MCF 10A (cell line): ENCODE measurements around the gene BCORL1. TPM values are rescaled to one million over a fixed set of nuclear protein-coding genes. Genes with fewer than 3 reads are reported as not detected.

Source experiments
- BruUV-seq: library from RNA; stranded (reverse); fragments of 400-500 nt; replicated peaks from 2 replicates; lab custom pipeline; 2021; lab: Mats Ljungman, UMichigan
- CTCF ChIA-PET: fragments of 300-600 bp; sonication (Branson Sonifier 250); formaldehyde crosslinking; extraction: SDS; loops from one replicate; lab custom pipeline; 2021; ENCODE audit warnings: antibody characterized with exemption, inconsistent platforms; lab: Yijun Ruan, JAX
- POLR2A ChIA-PET: fragments of 300-600, 350-650 bp; sonication (Branson Sonifier 250); formaldehyde crosslinking; extraction: SDS; loops from one replicate; lab custom pipeline; 2020; ENCODE audit warnings: antibody characterized with exemption, inconsistent platforms; lab: Yijun Ruan, JAX
- DNase-seq: peaks from one replicate; pipeline ENCODE4 v3.0.0-alpha.2; 2018; ENCODE audit not compliant: unreplicated experiment
- H3K27ac Mint-ChIP-seq: one replicate; pipeline ENCODE4 v1.8.0; 2022; ENCODE audit warnings: mild to moderate bottlenecking, low read depth, mixed read lengths; ENCODE audit not compliant: unreplicated experiment
- H3K27me3 Mint-ChIP-seq: one replicate; pipeline ENCODE4 v1.8.0; 2022; ENCODE audit warnings: mixed read lengths; ENCODE audit not compliant: insufficient read depth, unreplicated experiment
- H3K36me3 Mint-ChIP-seq: one replicate; pipeline ENCODE4 v1.8.0; 2022; ENCODE audit warnings: mild to moderate bottlenecking, moderate library complexity, mixed read lengths; ENCODE audit not compliant: insufficient read depth, unreplicated experiment
- H3K4me1 Mint-ChIP-seq: one replicate; pipeline ENCODE4 v1.8.0; 2022; ENCODE audit warnings: mixed read lengths; ENCODE audit not compliant: insufficient read depth, unreplicated experiment
- H3K4me3 Mint-ChIP-seq: one replicate; pipeline ENCODE4 v1.8.0; 2022; ENCODE audit warnings: mild to moderate bottlenecking, moderate library complexity, mixed read lengths; ENCODE audit not compliant: unreplicated experiment
- H3K9me3 Mint-ChIP-seq: one replicate; pipeline ENCODE4 v1.8.0; 2022; ENCODE audit warnings: mixed read lengths; ENCODE audit not compliant: unreplicated experiment
- intact Hi-C: fragments of 100-400 bp; cut with micrococcal nuclease; formaldehyde crosslinking; loops from 2 replicates; pipeline ENCODE4 v1.14.1; 2022
- total RNA-seq: library from RNA; stranded (reverse); gene quantifications from 2 replicates; pipeline ENCODE4 v1.2.3, GENCODE V29; 2022
- TF ChIP-seq, protein P1 (sequence below): fragments of 200-600 bp; IDR thresholded peaks from one replicate; pipeline ENCODE4 v1.8.0; 2022; ENCODE audit warnings: antibody characterized with exemption, mild to moderate bottlenecking; ENCODE audit not compliant: unreplicated experiment

The BCORL1 gene
- total RNA-seq, 1 experiment from 2014 or later = 2.9 TPM

DNA sequence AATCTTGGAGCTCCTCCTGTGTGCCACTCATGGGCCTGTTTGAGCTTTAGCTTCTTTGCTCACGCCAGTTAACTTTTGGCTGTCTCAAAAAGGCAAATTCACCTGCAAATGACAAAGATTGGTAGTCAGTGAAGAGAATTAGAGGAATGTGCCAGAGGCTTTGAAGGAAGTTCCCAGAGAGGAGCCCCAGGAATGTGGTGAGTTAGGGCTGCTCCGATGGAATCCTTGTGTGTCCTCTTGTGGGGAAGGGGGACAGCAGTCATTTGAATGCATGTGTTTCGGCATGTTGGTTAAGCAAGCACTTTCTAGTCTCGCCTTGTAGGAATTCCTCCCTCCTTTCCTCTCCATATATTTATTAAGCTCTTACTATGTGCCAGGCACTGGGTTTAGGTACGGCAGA is 65.0 kb downstream of the BCORL1 start:
- intact Hi-C loops = no loop called here
- Mint-ChIP-seq H3K36me3 (peaks cover 13% of the 10 kb centered on the region), H3K4me1 (no peaks in the 10 kb centered on the region), H3K9me3 (no peaks in the 10 kb centered on the region), H3K27ac (no peak overlapping the region), H3K27me3 (peaks cover 21% of the 10 kb centered on the region), H3K4me3 (no peak overlapping the region)
- TF ChIP-seq, protein P1, sequence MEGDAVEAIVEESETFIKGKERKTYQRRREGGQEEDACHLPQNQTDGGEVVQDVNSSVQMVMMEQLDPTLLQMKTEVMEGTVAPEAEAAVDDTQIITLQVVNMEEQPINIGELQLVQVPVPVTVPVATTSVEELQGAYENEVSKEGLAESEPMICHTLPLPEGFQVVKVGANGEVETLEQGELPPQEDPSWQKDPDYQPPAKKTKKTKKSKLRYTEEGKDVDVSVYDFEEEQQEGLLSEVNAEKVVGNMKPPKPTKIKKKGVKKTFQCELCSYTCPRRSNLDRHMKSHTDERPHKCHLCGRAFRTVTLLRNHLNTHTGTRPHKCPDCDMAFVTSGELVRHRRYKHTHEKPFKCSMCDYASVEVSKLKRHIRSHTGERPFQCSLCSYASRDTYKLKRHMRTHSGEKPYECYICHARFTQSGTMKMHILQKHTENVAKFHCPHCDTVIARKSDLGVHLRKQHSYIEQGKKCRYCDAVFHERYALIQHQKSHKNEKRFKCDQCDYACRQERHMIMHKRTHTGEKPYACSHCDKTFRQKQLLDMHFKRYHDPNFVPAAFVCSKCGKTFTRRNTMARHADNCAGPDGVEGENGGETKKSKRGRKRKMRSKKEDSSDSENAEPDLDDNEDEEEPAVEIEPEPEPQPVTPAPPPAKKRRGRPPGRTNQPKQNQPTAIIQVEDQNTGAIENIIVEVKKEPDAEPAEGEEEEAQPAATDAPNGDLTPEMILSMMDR = no peak
- no TSS peak for BruUV-seq
- ChIA-PET POLR2A (no interaction called here), CTCF (interaction anchor here (0.6 to 1.2 kb wide), 2 partner anchors 75 to 122 kb away, joined by 3 to 4 read pairs; no protein-coding TSS in a partner anchor)
- DNase-seq = no peak

DNA sequence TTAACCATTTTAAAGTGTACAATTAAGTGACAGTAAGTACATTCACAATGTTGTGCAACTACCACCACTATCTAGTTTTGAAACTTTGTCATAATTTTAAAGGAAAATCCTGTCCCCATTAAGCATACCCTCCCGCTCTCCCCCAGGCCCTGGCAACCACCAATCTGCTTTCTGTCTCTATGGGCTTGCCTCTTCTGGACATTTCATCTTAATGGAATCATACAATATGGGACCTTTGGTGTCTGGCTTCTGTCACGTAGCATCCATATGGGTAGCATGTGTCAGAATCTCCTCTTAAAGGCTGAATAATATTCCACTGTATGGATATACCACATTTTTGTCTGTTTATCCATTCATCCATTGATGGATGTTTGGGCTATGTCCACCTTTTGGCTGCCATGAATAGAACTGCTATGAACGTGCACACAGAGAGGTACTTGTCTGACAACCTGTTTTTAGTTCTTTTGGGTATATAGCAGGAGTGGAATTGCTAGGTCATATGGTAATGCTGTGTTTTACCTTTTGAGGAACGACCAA is 66.3 kb downstream of the BCORL1 start:
- Mint-ChIP-seq H3K4me3 (no peak overlapping the region), H3K27me3 (peaks cover 26% of the 10 kb centered on the region), H3K36me3 (peaks cover 13% of the 10 kb centered on the region), H3K27ac (no peak overlapping the region), H3K9me3 (no peaks in the 10 kb centered on the region), H3K4me1 (no peaks in the 10 kb centered on the region)
- ChIA-PET POLR2A (no interaction called here), CTCF (interaction anchor here (0.6 to 1.0 kb wide), 2 partner anchors 8 to 12 kb away, joined by 3 read pairs; no protein-coding TSS in a partner anchor)
- TF ChIP-seq, protein P1 = no peak
- no TSS peak for BruUV-seq
- no peak for DNase-seq
- intact Hi-C loops = no loop called here

DNA sequence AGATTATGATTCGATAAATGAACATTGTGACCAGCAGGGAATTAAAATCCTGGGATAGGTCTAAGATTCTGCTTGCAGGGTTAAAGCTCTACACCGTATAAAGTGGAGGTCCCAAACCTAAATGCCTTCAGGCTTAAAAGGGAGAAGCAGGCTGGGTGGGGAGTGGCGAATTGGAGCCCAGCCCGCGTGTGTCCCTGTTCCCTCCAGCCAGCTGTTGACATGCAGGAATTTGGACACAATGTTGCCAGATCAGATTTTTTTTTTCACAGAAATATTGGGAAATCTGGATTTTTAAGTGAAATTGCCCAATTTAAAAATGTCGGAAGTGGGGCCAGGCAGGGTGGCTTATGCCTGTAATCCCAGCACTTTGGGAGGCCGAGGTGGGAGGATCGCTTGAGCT is 67.4 kb downstream of the BCORL1 start:
- POLR2A ChIA-PET = no interaction called here
- TF ChIP-seq, protein P1 = no peak
- Mint-ChIP-seq H3K4me3 (no peak overlapping the region), H3K27ac (no peak overlapping the region), H3K4me1 (no peaks in the 10 kb centered on the region), H3K27me3 (peaks cover 37% of the 10 kb centered on the region), H3K36me3 (peaks cover 10% of the 10 kb centered on the region), H3K9me3 (no peaks in the 10 kb centered on the region)
- no TSS peak for BruUV-seq
- intact Hi-C loops = no loop called here
- no peak for DNase-seq
- CTCF ChIA-PET = interaction anchor here (0.7 kb wide), 1 partner anchor 9 kb away, joined by 3 read pairs; no protein-coding TSS in a partner anchor

DNA sequence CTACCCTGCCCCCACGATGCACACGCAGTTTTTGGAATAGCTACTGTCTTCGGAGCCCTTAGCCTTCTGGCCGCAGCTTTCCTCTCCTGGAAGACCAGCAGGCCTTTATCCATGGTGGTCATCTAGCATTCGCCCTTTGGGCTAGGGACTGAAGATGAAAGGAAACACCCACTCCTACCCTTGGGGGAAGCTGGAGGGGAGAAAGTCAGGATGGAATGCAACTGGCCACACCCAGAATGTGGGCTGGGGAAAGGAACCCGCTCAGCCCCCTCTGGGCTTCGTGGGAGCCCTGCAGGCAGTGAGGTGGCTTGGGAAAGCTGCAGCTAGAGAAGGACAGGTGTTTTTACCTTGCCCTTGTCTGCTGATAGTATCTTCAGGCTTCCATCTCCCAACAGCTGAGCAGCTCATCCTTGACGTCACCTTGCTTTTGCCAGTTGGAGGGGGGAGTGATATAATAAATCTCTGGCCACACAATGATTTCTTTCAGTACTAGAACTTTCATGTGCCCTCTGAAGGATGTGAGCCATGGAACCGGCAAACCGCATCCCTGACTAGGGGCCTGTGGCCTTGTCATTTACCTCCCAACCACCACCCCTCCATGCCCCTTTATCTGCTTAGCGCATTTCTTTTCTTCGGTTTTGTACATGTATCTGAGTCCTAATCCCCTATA is 68.9 kb downstream of the BCORL1 start:
- Mint-ChIP-seq H3K4me1 (no peaks in the 10 kb centered on the region), H3K27ac (no peak overlapping the region), H3K36me3 (peaks cover 21% of the 10 kb centered on the region), H3K9me3 (no peaks in the 10 kb centered on the region), H3K4me3 (no peak overlapping the region), H3K27me3 (peaks cover 38% of the 10 kb centered on the region)
- TF ChIP-seq, protein P1 = no peak
- CTCF ChIA-PET = interaction anchor here (0.6 to 1.3 kb wide), 2 partner anchors 28 to 414 kb away, joined by 3 to 4 read pairs; no protein-coding TSS in a partner anchor
- no peak for DNase-seq
- POLR2A ChIA-PET = no interaction called here
- no TSS peak for BruUV-seq
- intact Hi-C loops = no loop called here
